K562 (cell line): ENCODE data around the gene NCAPG2.

Source experiments
- CREM ChIP-seq: IDR thresholded peaks from 2 replicates; pipeline ENCODE4 v1.6.1; 2014; ENCODE audit warnings: antibody characterized with exemption, low read depth
- GABPA ChIP-seq: fragments of 200-800 bp; sonication (Bioruptor generic); conservative IDR thresholded peaks from 2 replicates; pipeline ENCODE4 v1.6.1; 2016; ENCODE audit warnings: low read depth, missing genetic modification characterization, missing compliant biosample characterization
- MXI1 ChIP-seq: IDR thresholded peaks from 2 replicates; pipeline ENCODE4 v1.6.1; 2011; ENCODE audit warnings: low read depth, mild to moderate bottlenecking, improper control_type of control experiment, low read length
- TF ChIP-seq, protein P1 (sequence below), 3 experiments: IDR thresholded peaks in 2 of 3; conservative IDR thresholded peaks in 1 of 3; 2 replicates each; pipeline ENCODE4 v1.5.1; 2011 to 2012; ENCODE audit warnings: low read length in 3 of 3, mild to moderate bottlenecking in 3 of 3, control low read depth in 2 of 3, improper control_type of control experiment in 1 of 3, inconsistent platforms in 1 of 3, low read depth in 1 of 3, mixed read lengths in 1 of 3, moderate library complexity in 1 of 3; ENCODE audit not compliant: insufficient read depth in 2 of 3
- TF ChIP-seq, protein P2 (sequence below), 2 experiments: fragments of 450-650 bp; formaldehyde crosslinking in 1 of 2; IDR thresholded peaks; 2 replicates each; pipeline versions ENCODE4 v1.4.0 to v1.6.1; 2014 to 2020; ENCODE audit warnings: mild to moderate bottlenecking in 2 of 2, borderline replicate concordance in 1 of 2, low read depth in 1 of 2

DNA sequence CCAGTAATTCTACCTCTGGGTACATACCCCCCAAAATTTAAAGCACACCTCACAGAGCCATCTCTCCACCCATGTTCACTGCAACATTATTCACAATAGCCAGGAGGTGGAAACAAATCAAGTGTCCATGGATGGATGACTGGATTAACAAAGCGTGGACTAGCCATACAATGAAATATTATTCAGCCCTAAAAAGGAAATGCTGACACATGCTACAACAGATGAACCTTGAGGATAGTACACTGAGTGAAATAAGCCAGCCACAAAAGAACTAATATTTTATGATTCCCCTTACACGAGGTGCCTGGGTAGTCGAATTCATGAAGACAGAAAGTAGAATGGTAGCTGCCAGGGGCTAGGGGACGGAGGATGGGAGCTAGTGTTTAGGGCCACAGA lies 85.9 kb downstream of the NCAPG2 start:
- TF ChIP-seq GABPA (tag): no peak
- TF ChIP-seq, protein P1, sequence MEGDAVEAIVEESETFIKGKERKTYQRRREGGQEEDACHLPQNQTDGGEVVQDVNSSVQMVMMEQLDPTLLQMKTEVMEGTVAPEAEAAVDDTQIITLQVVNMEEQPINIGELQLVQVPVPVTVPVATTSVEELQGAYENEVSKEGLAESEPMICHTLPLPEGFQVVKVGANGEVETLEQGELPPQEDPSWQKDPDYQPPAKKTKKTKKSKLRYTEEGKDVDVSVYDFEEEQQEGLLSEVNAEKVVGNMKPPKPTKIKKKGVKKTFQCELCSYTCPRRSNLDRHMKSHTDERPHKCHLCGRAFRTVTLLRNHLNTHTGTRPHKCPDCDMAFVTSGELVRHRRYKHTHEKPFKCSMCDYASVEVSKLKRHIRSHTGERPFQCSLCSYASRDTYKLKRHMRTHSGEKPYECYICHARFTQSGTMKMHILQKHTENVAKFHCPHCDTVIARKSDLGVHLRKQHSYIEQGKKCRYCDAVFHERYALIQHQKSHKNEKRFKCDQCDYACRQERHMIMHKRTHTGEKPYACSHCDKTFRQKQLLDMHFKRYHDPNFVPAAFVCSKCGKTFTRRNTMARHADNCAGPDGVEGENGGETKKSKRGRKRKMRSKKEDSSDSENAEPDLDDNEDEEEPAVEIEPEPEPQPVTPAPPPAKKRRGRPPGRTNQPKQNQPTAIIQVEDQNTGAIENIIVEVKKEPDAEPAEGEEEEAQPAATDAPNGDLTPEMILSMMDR (IDR thresholded peaks at IDR 0.05 in 2 of 3, conservative IDR thresholded peaks at IDR 0.05 in 1 of 3; ENCODE audit: insufficient read depth in 2 of 3, low read depth in 1 of 3, low read length in 3 of 3): no peak
- TF ChIP-seq CREM: no peak
- no peak for TF ChIP-seq MXI1
- TF ChIP-seq, protein P2, sequence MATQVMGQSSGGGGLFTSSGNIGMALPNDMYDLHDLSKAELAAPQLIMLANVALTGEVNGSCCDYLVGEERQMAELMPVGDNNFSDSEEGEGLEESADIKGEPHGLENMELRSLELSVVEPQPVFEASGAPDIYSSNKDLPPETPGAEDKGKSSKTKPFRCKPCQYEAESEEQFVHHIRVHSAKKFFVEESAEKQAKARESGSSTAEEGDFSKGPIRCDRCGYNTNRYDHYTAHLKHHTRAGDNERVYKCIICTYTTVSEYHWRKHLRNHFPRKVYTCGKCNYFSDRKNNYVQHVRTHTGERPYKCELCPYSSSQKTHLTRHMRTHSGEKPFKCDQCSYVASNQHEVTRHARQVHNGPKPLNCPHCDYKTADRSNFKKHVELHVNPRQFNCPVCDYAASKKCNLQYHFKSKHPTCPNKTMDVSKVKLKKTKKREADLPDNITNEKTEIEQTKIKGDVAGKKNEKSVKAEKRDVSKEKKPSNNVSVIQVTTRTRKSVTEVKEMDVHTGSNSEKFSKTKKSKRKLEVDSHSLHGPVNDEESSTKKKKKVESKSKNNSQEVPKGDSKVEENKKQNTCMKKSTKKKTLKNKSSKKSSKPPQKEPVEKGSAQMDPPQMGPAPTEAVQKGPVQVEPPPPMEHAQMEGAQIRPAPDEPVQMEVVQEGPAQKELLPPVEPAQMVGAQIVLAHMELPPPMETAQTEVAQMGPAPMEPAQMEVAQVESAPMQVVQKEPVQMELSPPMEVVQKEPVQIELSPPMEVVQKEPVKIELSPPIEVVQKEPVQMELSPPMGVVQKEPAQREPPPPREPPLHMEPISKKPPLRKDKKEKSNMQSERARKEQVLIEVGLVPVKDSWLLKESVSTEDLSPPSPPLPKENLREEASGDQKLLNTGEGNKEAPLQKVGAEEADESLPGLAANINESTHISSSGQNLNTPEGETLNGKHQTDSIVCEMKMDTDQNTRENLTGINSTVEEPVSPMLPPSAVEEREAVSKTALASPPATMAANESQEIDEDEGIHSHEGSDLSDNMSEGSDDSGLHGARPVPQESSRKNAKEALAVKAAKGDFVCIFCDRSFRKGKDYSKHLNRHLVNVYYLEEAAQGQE (IDR thresholded peaks at IDR 0.05; ENCODE audit: borderline replicate concordance): no peak
- TF ChIP-seq, protein P2 (CRISPR knock-in tag; IDR thresholded peaks at IDR 0.05; ENCODE audit: low read depth): no peak
